HEK293 (cell line): Measurements from ENCODE around the gene CDC14C.

Experiments used
- CTCF ChIA-PET: fragments of 350-600 bp; formaldehyde crosslinking; extraction: SDS; loops from one replicate; lab custom pipeline; 2021; ENCODE audit warnings: antibody characterized with exemption; lab: Yijun Ruan, JAX
- POLR2A ChIA-PET: fragments of 300-600 bp; formaldehyde crosslinking; extraction: SDS; loops from one replicate; lab custom pipeline; 2020; ENCODE audit warnings: antibody characterized with exemption, inconsistent platforms; lab: Yijun Ruan, JAX
- H3K27ac ChIP-seq: fragments of 200-500 bp; sonication (Bioruptor generic); 2 replicates; pipeline ENCODE4 v1.5.1; 2014; ENCODE audit warnings: low read depth, low read length, control low read depth, inconsistent platforms; ENCODE audit errors: extremely low read depth
- H3K36me3 ChIP-seq, 2 experiments: fragments of 200-500 bp in 1 of 2; sonication (Bioruptor generic) in 1 of 2; 1 replicate in 1 of 2; 2 replicates in 1 of 2; pipeline ENCODE4 v1.5.1; 2014 to 2017; ENCODE audit warnings: inconsistent platforms in 2 of 2, low read length in 2 of 2; ENCODE audit not compliant: control insufficient read depth in 2 of 2, insufficient read depth in 1 of 2
- H3K4me1 ChIP-seq: fragments of 200-500 bp; sonication (Bioruptor generic); 2 replicates; pipeline ENCODE4 v1.5.1; 2014; ENCODE audit warnings: mild to moderate bottlenecking, low read length, inconsistent platforms; ENCODE audit not compliant: control insufficient read depth, insufficient read depth
- H3K4me3 ChIP-seq: 2 replicates; pipeline ENCODE4 v1.5.1; 2011; ENCODE audit warnings: low read depth, mild to moderate bottlenecking, control low read depth, low read length, moderate library complexity
- H3K9me3 ChIP-seq: fragments of 200-500 bp; sonication (Bioruptor generic); 2 replicates; pipeline ENCODE4 v1.5.1; 2014; ENCODE audit warnings: low read depth, low read length, inconsistent platforms; ENCODE audit not compliant: control insufficient read depth, insufficient read depth
- GLI2 ChIP-seq: fragments of 450-650 bp; formaldehyde crosslinking; IDR thresholded peaks from 2 replicates; pipeline ENCODE4; 2017; ENCODE audit warnings: missing biosample characterization, missing genetic modification characterization, low read depth, borderline replicate concordance
- KLF7 ChIP-seq: fragments of 450-650 bp; formaldehyde crosslinking; IDR thresholded peaks from 2 replicates; pipeline ENCODE4 v1.5.1; 2016; ENCODE audit warnings: missing biosample characterization, missing genetic modification characterization, borderline replicate concordance
- OSR2 ChIP-seq: fragments of 450-650 bp; formaldehyde crosslinking; IDR thresholded peaks from 2 replicates; pipeline ENCODE4 v1.5.1; 2016; ENCODE audit warnings: missing biosample characterization, missing genetic modification characterization
- OVOL3 ChIP-seq: fragments of 450-650 bp; formaldehyde crosslinking; IDR thresholded peaks from 2 replicates; pipeline ENCODE4 v1.5.1; 2016; ENCODE audit warnings: missing biosample characterization, missing genetic modification characterization
- SALL2 ChIP-seq: fragments of 450-650 bp; formaldehyde crosslinking; IDR thresholded peaks from 2 replicates; pipeline ENCODE4 v1.5.0; 2017; ENCODE audit warnings: missing biosample characterization, mild to moderate bottlenecking, missing genetic modification characterization, borderline replicate concordance
- SP7 ChIP-seq: fragments of 450-650 bp; formaldehyde crosslinking; IDR thresholded peaks from 2 replicates; pipeline ENCODE4 v1.5.1; 2016; ENCODE audit warnings: missing biosample characterization, missing genetic modification characterization
- ZBTB7A ChIP-seq: fragments of 450-650 bp; formaldehyde crosslinking; IDR thresholded peaks from 2 replicates; pipeline ENCODE4 v1.5.1; 2016; ENCODE audit warnings: low read depth, missing biosample characterization, missing genetic modification characterization
- ZNF214 ChIP-seq: fragments of 450-650 bp; formaldehyde crosslinking; IDR thresholded peaks from 2 replicates; pipeline ENCODE4 v1.5.1; 2017; ENCODE audit warnings: missing biosample characterization, mild to moderate bottlenecking, missing genetic modification characterization, borderline replicate concordance
- ZNF266 ChIP-seq: fragments of 450-650 bp; formaldehyde crosslinking; IDR thresholded peaks from 2 replicates; pipeline ENCODE4 v1.5.1; 2016; ENCODE audit warnings: missing biosample characterization, missing genetic modification characterization, low read depth
- ZNF280C ChIP-seq: fragments of 450-650 bp; formaldehyde crosslinking; IDR thresholded peaks from 2 replicates; pipeline ENCODE4 v1.5.1; 2016; ENCODE audit warnings: missing biosample characterization, missing genetic modification characterization
- ZNF302 ChIP-seq: fragments of 450-650 bp; formaldehyde crosslinking; IDR thresholded peaks from 2 replicates; pipeline ENCODE4 v1.5.1; 2016; ENCODE audit warnings: missing biosample characterization, missing genetic modification characterization, low read depth
- ZNF510 ChIP-seq: fragments of 450-650 bp; formaldehyde crosslinking; IDR thresholded peaks from 2 replicates; pipeline ENCODE4 v1.5.1; 2018; ENCODE audit warnings: mild to moderate bottlenecking, missing genetic modification characterization, missing biosample characterization; ENCODE audit not compliant: insufficient replicate concordance
- ZNF610 ChIP-seq: fragments of 450-650 bp; formaldehyde crosslinking; IDR thresholded peaks from 2 replicates; pipeline ENCODE4 v1.5.1; 2016; ENCODE audit warnings: missing biosample characterization, missing genetic modification characterization, borderline replicate concordance
- ZSCAN18 ChIP-seq: fragments of 450-650 bp; formaldehyde crosslinking; IDR thresholded peaks from 2 replicates; pipeline ENCODE4 v1.5.1; 2016; ENCODE audit warnings: missing biosample characterization, missing genetic modification characterization
- TF ChIP-seq, protein P1 (sequence below): fragments of 450-650 bp; formaldehyde crosslinking; IDR thresholded peaks from 2 replicates; pipeline ENCODE4 v1.5.1; 2016; ENCODE audit warnings: missing biosample characterization, missing genetic modification characterization
- TF ChIP-seq, protein P2 (sequence below): fragments of 450-650 bp; formaldehyde crosslinking; IDR thresholded peaks from 2 replicates; pipeline ENCODE4 v1.5.1; 2016; ENCODE audit warnings: missing biosample characterization, missing genetic modification characterization
- TF ChIP-seq, protein P3 (sequence below): fragments of 450-650 bp; formaldehyde crosslinking; optimal IDR thresholded peaks from 2 replicates; pipeline ENCODE3; 2016; ENCODE audit warnings: missing biosample characterization, mild to moderate bottlenecking, missing genetic modification characterization

The CDC14C gene

GRCh38 chr7:48931481-48931880, 7.1 kb downstream of the CDC14C start (continued):
- no peak for TF ChIP-seq ZNF280C (tag by site-specific recombination)
- TF ChIP-seq SP7 (tag by site-specific recombination): no peak
- no peak for TF ChIP-seq SALL2 (tag by site-specific recombination)
- no peak for TF ChIP-seq KLF7 (tag by site-specific recombination)
- TF ChIP-seq ZSCAN18 (tag by site-specific recombination): no peak
- no peak for TF ChIP-seq ZNF302
- TF ChIP-seq, protein P1, sequence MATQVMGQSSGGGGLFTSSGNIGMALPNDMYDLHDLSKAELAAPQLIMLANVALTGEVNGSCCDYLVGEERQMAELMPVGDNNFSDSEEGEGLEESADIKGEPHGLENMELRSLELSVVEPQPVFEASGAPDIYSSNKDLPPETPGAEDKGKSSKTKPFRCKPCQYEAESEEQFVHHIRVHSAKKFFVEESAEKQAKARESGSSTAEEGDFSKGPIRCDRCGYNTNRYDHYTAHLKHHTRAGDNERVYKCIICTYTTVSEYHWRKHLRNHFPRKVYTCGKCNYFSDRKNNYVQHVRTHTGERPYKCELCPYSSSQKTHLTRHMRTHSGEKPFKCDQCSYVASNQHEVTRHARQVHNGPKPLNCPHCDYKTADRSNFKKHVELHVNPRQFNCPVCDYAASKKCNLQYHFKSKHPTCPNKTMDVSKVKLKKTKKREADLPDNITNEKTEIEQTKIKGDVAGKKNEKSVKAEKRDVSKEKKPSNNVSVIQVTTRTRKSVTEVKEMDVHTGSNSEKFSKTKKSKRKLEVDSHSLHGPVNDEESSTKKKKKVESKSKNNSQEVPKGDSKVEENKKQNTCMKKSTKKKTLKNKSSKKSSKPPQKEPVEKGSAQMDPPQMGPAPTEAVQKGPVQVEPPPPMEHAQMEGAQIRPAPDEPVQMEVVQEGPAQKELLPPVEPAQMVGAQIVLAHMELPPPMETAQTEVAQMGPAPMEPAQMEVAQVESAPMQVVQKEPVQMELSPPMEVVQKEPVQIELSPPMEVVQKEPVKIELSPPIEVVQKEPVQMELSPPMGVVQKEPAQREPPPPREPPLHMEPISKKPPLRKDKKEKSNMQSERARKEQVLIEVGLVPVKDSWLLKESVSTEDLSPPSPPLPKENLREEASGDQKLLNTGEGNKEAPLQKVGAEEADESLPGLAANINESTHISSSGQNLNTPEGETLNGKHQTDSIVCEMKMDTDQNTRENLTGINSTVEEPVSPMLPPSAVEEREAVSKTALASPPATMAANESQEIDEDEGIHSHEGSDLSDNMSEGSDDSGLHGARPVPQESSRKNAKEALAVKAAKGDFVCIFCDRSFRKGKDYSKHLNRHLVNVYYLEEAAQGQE: no peak
- TF ChIP-seq OSR2 (tag by site-specific recombination): no peak
- no peak for TF ChIP-seq ZNF610 (tag by site-specific recombination)
- no peak for TF ChIP-seq ZNF214
- no peak for TF ChIP-seq ZNF510 (tag by site-specific recombination)
- TF ChIP-seq, protein P2, sequence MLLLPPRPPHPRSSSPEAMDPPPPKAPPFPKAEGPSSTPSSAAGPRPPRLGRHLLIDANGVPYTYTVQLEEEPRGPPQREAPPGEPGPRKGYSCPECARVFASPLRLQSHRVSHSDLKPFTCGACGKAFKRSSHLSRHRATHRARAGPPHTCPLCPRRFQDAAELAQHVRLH (tag by site-specific recombination): no peak

DNA sequence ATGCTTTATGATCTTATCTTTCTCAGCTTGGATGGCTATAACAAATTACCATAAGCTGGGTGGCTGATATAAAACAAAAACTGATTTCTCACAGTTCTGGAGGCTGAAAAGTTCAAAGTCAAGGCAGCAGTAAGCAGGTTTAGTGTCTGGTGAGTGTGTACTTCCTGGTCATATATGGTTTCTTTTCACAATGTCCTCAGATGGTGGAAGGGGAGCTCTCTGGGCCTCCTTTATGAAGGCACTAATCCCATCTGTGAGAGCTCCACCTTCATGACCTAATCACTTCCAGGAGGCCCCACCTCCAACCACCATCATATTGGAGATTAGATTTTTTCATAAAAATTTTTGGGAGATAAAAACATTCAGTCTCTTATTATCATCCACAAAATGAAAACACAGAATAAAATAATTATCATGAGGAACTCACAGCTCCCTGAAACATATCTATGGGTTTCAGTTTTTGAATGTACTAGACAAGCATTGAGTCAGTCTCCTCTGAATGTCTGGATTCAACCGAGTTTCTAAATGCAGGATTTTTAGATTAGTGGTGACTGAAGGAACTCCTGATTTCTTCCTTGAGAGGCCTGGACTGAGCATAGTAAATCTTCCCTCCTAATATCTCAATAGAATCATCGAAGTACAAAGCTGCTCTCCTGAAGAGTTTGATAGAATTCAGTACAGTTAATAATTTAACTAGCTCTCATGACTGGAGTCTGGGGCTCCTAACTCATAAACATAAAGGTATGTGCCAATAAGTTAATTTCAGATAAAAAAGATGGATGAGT, 8.0 kb downstream of the CDC14C start:
- ChIA-PET POLR2A (no interaction called here), CTCF (interaction anchor here (0.6 kb wide), 1 partner anchor 163 kb away, joined by 3 read pairs; no protein-coding TSS in a partner anchor)
- TF ChIP-seq ZNF510 (tag by site-specific recombination): no peak
- TF ChIP-seq ZBTB7A: no peak
- no peak for TF ChIP-seq OVOL3 (tag by site-specific recombination)
- no peak for TF ChIP-seq GLI2 (tag by site-specific recombination)
- no peak for TF ChIP-seq ZNF266 (tag by site-specific recombination)
- TF ChIP-seq, protein P3, sequence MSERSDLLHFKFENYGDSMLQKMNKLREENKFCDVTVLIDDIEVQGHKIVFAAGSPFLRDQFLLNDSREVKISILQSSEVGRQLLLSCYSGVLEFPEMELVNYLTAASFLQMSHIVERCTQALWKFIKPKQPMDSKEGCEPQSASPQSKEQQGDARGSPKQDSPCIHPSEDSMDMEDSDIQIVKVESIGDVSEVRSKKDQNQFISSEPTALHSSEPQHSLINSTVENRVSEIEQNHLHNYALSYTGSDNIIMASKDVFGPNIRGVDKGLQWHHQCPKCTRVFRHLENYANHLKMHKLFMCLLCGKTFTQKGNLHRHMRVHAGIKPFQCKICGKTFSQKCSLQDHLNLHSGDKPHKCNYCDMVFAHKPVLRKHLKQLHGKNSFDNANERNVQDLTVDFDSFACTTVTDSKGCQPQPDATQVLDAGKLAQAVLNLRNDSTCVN (tag by site-specific recombination): no peak
- Histone ChIP-seq H3K27ac (no peak overlapping the region), H3K4me1 (no peaks in the 10 kb centered on the region), H3K9me3 (no peaks in the 10 kb centered on the region), H3K4me3 (no peak overlapping the region), H3K36me3 (no peaks in the 10 kb centered on the region)
